NCI-H2227 treated with DMSO at 0.1 percent for 48 hours (cell line): ENCODE data around the gene FARS2.

ENCODE experiments used
- DNase-seq: peaks from one replicate; lab custom pipeline; 2025; lab: John Stamatoyannopoulos, UW

FARS2 gene

DNA sequence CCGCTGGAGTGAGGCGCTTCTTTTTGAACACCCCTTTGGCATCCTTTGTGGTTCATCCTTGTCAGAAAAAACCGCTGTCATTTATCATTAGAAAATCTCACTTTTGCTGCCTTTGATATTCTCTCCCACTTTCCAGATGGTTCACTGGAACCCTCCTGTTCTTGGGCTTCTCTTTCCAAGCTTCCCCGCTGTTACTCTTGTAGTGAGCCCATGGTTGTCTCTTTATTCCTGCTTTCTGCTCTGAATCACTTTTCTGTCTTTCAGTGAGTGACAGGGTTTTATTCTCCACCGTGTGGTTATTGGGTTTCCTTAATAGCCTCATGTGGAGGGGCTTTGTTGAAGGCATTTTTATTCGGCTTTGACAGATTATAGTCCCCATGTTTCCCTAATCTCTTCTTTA lies 117.0 kb downstream of the FARS2 start:
- DNase-seq: no peak

DNA sequence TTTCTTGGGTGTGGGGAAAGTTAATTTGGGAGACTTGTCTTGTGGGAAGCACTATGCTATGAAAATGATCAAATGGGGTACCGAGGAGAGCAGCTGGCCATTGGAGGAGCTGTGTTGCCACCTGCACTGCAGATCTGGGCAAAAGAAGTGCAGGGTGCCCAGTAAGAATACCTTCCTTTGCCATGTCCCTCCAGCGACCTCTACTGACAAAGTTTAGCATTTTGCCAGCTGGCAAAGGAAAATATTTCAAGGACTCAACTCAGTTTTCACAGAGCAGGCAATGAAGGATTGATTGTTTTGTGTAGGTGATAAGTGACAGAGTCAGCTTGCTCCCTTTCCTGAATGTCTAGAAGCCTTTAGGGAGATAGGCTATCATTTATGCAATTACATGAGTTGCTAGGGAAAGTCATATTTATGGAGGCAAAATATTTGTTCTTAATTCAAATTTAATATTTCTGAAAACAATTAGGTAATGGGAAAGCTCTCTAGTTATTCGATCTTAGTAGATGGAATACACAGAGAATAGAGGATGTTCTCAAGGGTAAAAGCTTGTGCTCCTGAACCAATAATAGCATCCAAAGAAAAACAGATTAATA lies 118.4 kb downstream of the FARS2 start:
- no peak for DNase-seq

DNA sequence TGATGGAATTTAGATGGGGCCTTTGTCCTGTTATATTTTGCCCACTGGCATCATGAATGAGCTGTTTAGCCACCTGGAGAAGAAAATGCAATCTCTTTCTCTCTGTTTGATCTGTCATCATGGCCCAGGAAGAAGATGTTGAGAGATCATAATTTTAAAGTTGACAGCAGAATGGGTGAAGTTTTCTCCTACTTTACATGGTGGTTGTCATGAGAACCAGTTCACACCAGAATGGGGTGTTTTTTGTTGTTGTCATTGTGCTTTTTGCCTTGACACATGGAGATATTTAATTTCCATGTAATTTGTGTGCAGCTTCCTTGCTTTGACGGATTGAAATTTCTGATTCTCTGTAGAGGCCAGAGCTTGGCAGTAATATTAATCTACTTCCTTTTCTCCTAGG lies 122.5 kb downstream of the FARS2 start:
- DNase-seq: no peak

DNA sequence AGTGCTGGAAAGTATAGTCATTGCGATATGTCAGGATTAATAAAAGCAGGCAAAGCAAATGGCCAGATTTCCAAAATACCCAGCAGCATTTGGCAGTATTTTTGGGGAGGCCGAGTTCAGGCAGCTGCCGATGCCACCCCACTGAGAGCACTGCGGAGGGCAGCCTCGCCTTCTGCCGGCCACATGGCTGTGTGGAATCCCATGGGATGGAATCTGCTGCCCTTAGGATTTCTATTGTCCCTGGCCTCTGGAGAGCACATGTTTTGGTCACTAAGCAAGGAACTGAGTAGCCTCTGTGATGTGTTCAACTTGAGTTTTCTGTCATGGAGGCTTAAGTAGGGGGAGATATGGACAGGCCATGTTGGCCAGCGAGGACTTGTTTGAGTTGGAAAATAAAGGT lies 123.0 kb downstream of the FARS2 start:
- no peak for DNase-seq

DNA sequence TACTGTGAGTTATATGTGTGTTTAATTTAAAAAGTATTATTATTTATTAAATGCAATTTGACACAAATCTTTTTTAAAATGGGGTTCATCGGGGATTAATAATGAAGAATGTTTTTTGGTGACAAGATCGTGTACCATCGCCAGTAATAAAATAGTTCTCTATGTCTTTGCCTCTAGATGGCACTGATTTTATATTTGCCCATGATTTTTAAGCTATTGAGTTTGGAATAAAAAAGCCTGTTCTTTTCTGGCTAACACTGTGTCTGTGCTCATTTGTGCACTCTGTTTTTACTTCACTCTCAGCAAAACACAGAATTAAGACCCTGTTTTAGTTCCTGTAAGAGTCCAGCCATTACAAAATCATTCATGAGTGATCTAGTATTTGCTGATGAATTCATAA lies 127.0 kb downstream of the FARS2 start:
- DNase-seq: no peak

DNA sequence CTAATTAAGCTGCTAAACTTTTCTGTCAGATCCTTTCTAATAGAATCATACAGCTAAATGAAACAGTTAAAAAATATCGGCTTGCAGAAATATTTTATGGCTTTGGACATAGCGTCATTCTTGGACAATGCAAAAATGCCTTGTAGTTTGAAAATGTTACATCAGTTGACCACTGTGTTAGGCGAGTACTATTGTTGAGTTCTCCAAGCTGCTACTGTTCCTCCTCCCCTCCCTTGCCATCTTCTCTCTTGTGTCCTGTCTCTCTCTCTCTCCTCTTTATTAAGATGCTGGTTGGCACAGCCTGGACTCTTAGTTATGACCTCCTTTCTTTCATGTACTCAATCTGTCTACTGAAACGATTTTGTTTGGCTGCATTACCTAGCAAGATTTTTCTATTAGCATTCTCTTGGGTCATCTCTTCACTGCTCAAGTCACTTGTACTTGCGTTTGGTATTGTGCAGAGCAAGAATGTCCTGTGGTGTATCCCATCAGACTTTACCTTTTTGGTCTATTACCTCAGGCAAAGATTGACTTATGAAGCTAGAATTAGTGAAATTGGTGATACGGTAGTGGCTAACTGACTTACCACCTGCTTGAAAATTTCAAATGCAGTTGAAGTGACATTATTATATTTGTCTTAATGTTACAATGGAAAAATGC lies 127.9 kb downstream of the FARS2 start:
- DNase-seq: no peak

DNA sequence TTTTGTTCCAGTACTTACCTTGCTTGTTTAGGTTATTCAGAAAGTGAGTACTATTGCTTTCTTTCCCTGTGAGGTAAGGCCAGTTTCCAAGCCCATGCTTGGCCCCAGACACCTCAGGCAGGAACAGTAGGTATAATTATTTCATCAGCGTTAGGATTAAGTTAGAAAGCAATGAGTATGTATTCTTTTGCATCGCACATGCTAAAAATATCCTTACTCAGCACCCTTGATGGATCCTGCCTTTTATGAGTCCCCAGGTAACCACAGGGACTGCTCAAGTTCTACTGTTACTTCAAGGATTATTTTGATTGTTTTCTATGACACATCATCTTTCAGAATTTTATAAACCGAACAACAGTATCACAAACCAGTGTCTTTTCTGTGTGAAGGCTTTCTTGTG lies 128.9 kb downstream of the FARS2 start:
- no peak for DNase-seq

DNA sequence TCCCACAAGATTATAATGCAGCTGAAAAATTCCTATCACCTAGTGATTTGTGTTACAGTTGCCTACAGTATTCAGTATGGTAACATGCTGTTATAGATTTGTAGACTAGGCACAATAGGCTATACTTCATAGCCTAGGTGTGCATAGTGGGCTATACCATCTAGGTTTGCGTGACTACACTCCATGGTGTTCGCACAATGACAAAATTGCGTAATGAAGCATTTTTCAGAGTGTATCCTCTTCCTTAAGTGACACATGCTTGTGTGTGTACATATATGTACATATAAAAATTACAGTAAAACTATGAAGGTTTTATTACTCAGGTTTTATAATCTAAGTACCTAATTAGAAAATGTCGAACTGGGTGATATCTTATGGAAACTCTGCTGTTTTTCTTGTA lies 133.0 kb downstream of the FARS2 start:
- no peak for DNase-seq

DNA sequence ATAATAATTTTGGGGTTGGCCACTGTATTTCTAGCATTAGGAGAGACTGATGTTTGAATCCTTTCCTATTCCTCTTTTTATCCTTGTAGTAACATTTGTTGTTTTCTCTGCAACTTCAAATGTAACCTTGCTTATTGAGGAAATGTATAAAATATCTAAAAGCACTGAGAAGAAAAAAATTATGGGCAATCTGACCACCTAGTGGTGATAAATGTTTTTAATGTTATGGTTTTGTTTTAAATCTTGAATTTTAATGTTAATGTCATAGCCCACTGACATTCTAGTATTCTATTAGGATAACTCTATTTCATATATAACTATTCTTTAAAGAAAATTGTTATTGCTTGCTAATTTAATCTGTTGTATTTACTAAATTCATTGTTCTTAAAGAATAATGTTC lies 134.4 kb downstream of the FARS2 start:
- DNase-seq: no peak

DNA sequence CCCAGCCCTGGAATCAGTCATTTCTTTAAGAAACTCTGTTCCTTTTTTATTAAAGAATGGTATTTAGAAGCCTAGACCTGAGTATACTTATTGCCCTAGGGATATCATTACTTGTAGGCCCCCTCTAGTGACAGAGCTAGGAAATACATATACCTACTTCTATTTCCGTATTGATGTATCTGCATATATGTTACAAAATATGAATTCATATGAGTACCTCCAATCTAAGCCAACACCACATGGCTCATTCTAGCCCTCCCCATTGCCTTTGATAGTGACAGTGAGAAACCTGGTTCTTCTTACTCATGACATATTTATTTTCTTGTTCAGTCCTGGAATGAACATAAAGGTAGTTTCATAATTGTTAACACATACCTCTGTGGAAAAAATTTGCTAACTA lies 137.2 kb downstream of the FARS2 start:
- peak; percentile 11 for DNase-seq

DNA sequence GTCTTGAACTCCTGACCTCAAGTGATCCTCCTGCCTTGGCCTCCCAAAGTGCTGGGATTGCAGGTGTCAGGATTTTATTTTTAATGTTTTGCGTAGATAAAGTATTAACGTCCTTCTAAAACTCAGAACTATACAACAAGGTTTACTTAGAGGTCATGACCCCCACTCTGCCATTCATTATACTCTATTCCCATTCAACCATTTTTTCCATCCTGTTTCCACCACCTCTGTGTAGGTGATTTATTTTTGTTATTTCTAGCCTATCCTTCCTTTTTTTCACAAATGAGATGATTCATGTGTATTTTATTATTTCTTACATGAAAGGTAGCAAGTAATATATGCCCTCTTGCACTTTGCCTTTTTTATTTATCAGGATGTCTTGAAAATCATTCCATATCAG lies 138.1 kb downstream of the FARS2 start:
- DNase-seq: no peak

DNA sequence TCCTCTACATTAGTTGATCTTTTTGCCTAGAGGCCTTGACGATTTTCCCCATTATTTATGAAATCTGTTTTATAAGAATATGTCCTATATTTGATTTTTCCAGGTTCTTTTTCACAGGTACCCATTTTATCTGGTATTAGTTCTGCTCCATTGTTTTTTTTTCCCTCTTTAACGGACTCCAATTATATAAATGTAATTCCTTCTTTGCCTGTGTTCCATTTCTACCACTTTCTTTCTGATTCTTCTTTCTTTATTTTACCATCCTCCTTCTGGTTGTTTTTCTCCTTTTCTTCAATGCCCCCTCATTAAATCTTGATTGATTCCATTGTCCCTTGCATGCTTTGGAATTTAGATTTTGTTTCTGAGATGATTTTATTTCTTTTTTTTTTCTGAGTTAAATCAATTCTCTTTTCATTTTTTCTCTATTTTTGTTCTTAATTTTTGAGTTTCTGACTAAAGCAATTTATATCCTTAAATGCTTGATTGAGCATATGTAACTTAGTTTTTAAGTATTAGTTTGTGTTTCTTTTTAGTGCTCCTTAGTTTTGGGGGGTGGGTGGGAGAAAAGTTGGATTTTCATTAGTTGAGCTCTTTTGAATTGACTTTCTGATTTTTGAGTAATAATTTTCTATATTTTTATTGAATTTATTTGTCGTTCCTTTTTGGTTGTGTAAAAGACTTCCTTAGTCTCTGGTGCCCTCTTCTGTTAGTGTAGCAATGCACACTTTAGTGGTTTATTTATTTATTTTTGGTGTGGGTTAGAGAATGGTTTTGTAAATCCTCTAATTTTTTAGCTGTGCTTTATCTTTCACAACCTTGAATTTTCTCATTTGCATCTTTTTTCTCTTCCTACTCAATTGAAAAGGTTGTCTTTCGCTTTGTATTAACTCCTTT lies 140.8 kb downstream of the FARS2 start:
- peak; percentile 7 for DNase-seq

DNA sequence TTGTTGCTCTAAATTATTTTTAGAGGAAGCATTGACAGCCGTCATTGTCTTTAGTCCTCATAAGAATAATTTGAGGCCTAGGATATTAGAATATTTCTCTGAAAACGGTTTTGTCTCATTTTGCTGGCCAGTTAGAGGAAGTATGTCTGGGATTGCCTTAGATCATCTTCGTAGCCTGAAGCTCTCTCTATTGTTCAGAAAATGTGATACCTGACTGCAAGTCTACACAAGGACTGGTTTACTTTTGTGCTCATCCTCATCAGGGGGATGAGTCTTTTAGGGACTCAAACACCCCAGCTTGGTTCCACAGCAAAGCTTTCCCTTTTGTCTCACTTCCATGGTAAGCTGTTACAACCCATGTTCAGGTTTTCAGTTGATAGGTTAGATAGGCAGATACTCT lies 141.8 kb downstream of the FARS2 start:
- no peak for DNase-seq

DNA sequence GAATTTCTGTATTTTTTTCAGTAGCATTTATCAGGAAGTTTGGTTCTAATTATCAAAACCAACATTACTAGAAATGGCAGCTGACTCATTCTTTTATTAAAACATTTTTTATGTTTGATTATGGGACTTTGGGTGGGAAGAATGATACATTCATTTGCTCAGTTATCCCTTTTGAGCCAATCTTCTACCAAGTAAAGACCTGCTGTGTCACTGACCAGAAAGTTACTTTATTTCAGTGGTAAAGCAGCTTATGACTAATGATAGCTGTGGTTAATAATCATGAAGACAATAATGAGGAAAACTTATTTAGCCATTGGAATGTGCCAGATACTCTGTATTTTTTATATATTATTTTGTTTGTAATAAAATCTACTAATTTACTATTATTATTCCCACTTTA lies 142.3 kb downstream of the FARS2 start:
- DNase-seq: no peak

DNA sequence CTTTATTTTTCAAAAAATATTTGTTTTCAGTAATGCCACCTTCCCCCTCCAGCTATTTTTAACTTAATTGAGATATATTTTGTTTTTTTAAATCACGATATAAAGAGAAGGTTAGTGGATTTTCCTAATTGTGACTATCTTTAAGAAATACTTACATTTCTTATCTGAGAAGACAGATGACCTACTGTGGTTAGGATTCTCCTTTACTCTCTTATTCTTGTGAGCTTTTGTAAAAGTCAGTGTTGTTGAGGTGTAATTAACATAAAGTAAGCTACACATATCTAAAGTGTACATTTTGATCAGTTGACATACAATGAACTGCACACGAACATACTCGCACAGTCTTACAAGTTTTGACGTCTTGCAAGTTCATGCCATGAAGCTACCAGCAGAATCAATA lies 144.7 kb downstream of the FARS2 start:
- no peak for DNase-seq

DNA sequence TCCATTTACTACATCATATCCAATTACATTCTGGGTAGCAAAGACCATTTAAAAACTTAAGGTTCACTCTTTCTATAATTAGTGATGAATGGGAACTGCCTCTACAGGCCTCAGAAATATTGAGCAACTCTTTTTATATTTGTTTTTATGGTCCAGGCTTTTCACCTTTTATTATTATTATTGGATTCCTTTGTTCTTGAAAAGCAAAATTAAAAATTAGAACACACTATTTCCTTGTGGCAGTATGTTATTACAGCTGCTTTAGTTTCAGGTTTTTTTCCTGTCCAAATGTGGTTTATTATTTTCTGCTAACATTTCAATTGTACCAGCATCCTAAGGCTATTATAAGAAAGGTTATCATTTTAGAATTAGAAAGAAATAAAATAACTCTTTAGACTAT lies 150.1 kb downstream of the FARS2 start:
- no peak for DNase-seq

DNA sequence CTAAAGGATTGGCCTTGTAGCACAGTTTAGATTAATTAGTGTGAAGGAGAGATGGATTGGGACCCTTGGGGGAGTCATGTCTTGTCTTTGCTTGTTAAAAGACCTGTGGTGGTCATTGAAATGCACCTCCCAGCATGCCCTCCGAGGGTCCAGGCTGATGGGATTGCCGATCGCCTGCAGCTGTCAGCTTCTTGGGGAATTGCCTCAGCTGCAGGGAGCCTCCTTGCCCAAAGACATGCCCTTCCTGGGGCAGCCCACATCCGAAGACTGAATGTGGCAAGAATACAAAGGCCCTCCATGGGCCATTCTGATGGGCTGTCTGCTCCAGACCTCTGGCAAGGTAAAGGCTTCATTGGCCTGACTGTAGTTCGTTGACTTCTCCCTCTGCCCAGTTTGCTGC lies 150.7 kb downstream of the FARS2 start:
- no peak for DNase-seq

DNA sequence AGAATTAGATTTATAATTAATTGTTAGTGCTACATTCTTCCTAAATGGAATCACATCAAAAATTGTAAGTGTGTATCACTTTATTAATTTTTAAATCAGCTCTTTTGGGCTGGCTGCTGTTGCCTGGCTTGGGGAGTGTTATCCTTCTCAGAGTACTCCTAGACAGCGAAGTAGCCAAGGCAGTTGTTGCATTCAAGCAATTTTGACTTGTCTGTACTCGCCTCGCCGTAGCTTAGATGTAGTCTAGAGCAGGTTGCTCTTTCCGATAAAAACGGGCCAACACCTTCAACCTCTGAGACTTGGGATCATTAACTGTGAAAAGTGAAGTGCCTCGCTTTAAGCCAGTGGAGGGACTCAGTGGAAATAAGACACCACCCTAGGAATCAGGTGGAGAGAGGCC lies 151.3 kb downstream of the FARS2 start:
- no peak for DNase-seq

DNA sequence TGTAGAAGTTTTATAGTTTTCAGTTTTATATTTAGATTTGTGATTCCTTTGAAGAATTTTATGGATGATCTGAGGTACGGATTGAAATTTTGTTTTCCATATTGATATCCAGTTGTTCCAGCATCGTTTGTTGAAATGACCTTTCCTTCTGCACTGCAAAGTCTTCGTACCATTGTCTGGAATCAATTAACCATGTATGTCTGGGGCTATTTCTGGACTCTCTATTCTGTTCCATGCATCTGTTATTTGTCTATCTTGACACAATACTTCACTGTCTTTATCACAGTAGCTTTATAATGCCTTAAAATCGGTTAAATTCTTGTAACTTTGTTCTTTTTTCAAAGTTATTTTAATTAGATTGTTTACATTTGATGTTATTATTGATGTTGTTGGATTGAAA lies 154.9 kb downstream of the FARS2 start:
- DNase-seq: no peak

DNA sequence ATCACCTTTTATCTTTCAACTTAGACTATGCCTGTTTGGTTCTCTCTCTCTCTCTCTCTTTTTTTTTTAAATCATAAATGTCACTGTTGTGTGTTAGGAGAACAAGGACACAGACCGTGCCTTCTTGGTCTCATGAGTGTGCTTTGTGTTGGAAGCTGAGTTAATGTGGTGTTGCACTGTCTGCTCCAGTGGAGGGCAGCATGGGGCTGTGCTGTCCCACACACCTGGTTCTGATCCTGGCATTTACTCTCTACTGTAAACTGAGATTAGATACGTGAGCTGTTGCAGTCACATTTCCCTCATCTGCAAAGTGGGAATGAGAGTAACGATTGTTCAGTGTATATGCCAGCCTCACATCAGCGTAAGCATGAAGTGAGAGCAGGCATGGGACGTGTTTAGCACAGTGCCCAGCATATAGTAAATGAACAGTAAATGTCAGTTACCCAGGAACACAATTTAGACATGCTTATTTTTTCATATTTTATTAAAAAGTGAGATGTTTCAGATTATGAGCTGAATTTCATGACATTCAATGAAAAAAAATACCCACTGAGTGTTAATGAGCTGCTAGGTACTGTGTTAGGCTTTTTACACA lies 161.1 kb downstream of the FARS2 start:
- no peak for DNase-seq

DNA sequence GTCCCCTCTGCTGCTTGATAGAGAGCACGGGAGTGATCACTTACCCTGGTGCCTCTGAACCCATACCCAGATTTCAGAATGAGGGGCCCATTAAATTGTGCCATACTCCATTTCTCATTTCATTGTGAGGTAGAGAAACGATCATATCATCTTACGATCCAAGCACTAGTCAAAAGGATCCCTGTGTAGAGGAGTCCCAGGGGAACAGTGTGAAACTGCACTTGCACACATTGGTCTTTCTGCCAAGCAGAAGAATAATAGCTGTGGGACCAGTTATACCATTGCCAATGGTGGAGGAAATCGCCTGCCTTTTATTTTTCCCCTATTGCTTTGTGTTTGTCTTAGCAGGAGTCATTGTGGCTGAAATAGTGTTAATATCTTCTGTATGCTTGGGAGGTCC lies 161.9 kb downstream of the FARS2 start:
- DNase-seq: no peak

DNA sequence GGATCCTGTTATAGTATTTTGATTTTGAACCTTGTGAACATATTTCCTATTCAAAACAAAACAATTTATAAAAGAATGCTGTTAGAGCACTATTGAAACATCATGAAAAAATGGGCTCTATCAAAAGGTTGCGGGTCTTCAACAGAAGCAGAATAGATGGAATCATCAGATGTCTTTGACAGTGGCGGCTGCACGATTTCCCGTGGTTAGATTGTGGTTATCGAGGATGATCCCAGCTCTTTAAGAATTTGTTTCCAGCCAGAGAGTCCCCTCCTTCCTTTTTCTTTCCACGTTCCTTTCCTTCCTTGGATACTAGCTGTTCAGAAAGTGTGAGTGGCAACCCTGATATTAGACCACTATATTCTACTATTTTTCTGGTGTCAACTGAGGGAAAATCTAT lies 163.4 kb downstream of the FARS2 start:
- DNase-seq: no peak

DNA sequence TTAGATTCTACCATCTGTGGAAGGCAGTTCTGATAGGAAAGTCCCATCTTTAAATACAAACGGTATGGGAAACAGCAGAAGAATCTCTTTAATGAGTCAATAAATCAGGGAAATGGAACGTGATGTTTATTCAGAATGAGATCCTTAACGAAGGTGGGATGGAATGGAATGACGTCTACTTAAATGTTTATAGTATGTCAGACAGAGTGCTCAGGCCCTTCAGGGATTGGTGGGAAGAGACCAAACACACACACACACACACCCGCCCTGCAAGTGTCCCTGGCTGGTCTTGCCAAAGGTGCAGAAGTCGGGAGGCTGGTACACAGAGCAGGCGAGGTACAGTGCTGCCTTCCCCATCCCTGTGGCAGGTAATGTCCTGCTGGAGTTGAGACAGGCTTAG lies 164.0 kb downstream of the FARS2 start:
- no peak for DNase-seq
